ENCODE data around the gene HOXA6.
A peak's percentile ranks its signal among the peaks of the same experiment; 100 is the strongest.

HOXA6 gene

DNA sequence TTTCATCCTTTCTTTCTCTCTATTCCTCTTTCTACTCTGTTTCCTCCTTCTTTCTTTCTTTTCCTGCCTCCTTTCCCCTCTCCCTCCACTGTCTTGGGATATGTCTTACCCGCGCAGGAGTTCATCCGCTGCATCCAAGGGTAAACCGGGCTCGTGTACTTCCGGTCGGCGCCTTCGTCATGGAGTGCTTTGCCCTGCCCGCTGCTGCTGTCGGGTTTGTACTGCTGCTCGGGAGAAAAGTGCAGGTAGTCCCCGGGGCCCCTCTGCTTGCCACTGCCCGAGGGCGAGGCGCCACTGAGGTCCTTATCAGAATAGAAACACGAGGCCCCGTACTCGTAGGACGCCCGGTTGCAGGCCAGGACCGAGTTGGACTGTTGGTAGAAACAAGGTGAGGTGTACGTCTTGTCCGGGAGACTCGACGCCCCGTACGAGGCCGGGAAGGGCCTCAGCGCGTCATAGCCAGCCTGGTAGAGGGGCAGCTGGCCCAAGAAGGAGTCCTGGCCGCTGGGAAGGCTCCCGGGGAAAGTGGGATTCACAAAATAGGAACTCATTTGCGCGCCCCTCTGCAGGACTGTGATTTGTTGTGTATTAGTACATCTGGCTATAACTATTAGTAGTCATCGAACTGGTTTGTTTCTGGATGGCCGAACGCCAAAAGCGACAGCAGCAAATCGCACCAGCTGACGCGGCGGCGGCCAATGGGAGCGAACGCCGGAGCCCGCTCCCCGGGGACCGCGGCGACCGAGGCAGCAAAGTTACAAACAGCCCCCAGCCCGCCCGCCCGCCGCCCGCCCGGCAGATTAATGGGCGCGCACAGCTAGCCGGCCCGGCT lies at the start of gene HOXA6:
Gene HOXA6 (minus strand): TSS at position 576 of the 832 bp plus-strand sequence. CDS start 25 bp downstream, at position 551.
- DNase-seq, result no peak

DNA sequence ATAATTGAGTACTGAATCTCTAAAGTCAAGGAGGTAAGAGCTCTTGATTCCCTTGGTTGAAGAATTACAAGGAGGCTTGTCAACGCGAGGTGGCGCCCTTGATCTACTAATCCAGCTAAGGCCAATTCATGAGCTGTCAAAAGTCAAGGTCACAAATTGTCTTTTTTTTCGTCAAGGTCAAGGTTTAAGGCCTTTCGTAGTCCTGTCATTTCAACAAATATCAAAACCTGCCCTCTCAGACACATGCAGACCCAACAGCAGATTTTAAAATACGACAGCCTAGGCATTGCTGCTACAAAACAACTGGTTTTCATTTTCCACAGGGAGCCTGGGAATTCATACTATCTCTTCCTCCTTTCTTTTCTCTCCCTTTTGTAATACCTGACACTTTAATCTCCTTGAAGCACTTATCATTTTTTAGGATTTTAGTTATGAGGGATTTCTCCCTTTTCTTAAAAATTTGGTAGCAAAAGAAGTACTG lies 48.8 kb upstream of the HOXA6 start:
- peak; percentile 90 for DNase-seq

DNA sequence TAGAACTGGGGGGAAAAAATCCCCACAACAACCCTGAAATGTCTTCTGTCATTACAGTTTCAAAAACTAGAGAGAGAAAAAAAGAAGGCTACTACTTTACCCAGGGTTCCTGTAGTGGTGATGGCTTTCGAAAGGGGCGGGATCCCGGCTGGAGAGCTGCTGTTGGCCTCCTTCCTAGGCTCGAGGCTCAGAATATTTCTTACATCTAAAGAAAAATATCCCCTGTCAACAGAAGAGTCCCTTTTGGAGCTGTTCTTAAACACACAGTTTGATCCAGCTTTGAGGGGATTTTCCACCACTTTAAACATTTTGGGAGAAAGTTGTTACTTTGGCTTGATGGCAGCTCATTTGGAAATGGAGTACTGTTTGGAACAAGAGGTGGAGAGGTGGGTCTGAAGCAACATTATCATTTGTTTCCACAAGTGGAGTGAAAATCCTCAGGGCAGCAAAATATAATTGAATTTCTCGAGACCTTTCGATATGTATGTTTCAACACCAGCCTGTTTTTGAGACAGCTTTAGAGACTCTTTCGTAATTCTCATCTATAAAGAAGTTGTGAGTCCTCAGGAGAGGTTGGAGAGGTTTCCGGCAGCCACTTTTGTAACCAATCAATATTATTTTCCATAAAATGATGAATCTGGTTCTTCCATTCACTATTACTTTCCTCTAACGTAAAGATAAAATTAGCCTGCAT lies 47.3 kb upstream of the HOXA6 start:
- no peak for DNase-seq

DNA sequence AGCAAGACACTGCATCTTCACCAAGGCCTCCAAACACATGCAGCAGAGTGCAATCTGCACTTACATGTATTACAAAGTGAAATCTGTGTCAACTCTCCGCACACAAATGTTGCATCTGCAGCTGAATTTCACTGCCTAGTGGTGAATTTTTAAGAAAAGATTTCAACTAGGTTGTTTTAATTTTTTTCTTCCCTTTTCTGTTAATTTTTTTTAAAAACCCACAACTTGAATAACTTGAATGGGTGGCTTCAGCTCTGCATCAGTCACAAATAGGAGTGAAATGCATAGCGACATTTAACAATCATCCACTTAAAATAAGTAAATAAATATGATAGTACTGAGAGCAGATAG lies 46.4 kb upstream of the HOXA6 start:
- DNase-seq, result no peak

DNA sequence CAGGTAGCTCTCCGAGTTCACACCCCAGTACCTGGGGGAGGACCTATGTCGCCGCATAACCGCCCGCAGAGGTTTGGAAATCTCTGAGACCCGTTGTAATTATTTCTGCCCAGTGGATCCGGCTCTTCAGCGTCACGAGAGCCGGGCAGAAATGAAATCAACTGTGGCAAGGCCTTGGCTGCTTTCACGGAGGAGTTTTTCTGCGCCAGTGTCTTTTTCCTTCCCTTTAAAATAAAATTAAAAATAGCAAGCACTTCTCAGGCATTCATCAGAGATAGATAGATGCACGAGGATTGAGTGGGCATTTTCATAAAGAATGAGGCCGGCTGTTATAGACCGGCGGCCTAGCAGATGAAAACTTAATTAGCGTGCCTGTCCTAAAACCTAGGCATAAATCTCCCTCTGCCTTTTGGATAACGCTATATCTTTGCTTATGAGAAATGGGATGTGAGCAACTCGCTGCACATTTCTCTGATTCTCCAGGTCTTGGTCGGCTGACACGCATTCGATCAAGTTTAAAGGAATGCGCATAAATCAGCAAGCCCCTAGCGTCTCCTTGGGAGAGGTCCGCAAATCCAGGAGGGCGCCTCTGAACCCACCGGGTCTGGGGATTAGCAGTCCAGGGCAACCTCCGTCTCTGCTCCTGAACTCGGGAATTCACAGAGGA lies 45.9 kb upstream of the HOXA6 start:
- no peak for DNase-seq

DNA sequence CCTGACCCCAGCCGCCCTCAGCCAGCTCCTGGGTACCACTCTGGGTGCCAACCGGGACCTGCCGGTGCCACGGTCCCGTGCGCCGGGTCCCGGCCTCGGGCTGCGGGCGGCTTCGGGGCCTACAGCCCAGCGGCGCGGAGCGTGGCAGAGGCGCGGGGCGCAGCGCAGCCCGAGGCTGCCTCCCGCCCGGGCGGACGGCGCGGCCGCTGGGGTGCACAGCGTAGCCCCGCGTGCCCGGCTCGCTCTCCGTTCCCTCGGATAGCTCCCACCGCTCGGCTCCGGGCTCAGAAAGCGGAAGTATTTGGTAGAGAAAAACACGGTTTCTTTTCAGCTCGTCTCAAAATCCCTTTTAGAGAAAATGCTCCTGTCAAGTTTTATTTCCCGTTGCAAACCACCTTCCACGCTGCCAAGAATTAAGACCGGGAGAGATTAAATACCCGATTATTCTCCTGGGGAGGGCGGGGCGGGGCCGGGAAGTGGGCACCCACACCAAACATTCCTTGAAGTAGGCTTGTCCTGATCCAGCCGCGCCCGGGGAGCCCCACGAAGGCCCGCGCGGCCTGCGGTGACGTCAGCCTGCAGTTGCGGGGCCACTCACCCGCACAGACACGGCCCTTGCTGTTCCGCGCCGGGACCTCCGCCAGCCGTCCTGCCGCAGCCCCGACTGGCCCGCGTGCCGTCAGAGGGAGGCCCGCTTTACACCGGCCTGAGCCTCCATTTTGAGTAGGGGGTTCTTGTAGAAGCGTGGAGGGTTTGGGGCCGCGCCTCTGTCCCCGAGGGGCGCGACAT lies 45.2 kb upstream of the HOXA6 start:
- DNase-seq, result no peak

DNA sequence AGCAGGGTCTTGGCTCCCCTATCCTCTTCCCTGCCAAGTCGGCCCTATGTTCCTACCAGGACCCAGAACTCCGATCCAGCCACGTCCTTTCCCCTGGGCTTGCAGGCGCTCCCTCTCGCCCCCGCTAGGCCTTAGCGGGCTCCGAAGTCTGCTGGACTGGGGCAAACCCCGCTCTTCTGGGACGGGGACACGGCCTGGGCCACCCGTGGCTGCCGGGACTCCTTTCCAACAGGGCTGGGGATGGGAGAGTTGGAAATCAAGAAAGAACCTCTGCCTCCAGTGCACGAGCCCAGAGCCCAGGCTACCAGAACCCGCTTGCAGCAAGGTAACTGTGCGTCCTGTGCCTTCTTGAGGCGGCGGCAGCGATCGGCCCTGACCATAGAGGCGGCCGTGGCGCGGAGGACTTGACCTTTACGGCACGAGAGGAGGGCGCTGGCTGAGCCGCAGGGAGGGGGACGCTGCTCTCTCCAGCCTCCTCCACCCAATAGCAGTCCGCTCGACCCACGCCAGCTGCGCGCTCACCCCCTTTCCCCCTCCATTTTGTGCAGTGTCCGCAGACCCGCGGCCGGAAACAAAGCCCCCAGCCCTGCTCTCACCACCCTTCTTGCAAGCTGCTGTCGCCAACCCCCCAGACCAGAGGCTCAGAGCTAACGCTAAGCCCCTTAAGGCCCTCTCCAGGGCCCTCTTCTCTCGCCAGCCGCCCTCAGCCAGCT lies 44.4 kb upstream of the HOXA6 start:
- no peak for DNase-seq

DNA sequence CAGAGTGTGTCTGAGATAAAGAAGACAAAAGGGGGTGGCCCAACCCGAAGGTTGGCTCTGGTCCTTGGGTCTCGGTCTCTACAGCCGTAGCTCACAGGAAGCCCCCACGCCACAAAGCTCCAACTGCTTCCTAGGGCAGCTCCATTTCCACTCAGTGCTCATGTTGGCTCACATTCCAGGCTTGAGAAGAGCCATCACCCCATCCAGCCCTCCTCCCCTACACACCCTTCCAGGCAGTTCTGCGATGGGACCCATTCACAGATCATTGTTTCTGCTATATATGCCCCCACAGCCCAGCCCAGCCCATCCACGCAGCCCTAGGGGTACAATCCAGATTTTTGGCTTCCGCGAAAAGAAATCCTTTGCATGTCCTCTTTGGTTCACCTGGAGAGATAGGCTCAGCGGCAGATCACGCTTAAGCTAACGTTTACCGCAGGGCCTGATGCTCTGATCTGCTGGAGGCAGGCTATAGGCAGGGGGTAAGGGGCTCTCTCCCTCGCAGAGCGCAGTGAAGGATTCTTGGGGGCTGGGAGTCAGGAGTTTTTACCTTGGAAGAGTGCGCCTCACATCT lies 43.7 kb upstream of the HOXA6 start:
- DNase-seq, result no peak

DNA sequence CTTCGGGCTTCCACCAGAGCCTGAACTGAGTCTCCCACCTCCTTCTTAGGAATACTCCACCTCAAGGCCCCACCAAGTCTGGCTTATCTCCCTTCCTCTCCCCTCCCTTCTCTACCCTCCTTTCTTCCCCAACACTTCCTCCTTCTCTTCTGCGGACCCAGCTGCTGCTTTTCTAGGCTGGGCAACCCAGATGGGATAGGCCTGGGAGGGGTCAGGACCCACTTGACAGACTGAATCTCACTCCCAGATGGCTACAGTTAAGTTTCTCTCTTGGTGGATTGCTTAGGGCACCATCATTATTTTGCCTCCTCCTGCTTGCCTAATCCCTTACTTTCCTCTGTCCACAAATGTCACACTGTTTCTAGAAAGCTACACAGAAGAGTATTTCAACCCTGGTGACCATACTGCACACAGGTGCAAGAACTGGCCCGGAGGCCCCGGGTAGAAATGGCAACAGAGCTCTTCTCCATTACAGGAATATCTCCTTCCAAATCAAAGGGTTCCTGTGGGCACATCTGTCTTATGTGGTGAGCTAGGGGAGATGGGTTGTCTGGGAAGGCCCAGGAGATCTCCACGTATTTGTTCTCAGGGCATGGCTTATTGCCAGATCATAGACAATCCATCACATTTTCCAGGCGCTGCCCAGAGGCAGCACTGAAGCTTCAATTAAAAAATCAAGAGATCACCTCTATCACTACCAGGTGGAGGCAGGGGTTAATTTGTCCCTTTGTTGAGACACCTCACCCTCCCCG lies 42.6 kb upstream of the HOXA6 start:
- no peak for DNase-seq

DNA sequence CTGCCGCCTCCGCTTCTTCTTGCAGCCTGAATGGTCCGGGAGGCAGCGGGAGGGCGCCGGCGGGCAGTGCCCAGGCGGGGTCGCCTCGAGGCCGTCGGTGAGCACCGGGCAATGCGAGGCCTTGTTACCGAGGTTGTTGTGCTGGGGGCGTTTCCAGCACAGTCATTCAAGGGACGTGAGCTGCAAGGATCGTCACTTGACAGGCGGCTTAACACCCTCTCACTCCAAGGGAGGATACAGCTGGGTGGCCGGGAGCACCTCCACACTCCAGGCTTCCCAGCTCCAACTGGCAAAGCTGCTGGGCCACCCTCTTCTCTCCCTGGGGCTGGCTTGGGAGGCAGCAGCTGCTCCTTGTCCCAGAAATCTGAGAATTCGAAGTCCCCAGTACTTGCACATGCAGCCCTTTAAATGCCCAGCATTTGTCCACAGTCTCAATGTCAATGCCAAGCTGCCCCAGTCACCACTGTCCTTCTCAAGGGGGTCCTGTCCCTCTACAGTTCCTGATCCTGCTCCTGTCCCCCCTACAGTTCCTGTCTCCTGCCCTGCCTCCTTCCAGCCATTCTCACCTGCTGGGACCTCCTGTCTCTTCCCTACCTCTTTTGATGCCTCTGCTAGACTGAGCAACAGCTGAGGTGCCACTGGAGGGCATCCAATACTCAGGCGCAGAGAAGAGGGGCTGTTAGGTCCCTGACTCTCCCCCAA lies 41.9 kb upstream of the HOXA6 start:
- DNase-seq, result no peak

DNA sequence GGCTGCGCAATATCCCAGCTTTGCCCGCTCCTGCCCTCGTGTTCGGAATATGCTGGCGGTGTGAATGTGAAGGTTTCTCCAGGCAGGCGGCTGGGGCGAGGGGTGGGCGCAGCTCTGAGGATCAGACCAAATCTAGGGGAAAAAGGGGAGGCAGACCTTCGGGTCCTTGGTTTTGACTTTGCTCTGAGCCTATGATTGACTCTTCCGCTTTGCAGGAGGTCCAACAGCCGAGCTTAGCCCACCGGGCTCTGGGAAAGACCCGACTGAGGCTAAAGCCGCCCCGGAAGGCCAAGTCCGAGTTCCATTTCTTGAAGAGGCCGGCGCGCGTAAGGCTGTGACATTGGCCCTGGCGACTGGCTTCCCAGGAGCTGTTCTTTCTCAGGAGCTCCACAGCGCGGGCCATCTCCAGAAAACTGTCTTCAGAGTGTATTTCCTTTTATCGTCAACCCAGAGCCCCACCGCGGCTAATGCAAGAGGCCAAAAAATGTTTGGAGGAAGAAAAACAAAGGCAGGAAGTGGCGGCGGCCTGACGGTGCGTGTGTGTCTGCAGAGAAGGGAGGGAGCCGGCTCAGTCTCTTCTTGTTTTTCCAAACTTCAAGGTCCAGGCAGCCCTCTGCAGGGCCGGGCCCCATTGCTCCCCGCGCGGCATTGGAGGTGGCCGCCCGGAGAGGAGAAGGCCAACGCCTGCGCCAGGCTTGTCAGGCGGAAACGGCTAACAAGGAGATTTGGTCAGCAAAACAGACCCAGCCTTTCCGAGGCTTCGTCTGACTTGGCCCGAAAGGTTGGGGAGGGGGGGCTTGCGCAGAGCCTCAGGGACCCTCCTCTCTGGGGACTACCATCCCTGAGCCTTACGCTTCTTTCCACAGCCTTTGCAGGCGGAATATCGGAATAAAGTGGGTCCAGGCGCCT lies 41.1 kb upstream of the HOXA6 start:
- no peak for DNase-seq

DNA sequence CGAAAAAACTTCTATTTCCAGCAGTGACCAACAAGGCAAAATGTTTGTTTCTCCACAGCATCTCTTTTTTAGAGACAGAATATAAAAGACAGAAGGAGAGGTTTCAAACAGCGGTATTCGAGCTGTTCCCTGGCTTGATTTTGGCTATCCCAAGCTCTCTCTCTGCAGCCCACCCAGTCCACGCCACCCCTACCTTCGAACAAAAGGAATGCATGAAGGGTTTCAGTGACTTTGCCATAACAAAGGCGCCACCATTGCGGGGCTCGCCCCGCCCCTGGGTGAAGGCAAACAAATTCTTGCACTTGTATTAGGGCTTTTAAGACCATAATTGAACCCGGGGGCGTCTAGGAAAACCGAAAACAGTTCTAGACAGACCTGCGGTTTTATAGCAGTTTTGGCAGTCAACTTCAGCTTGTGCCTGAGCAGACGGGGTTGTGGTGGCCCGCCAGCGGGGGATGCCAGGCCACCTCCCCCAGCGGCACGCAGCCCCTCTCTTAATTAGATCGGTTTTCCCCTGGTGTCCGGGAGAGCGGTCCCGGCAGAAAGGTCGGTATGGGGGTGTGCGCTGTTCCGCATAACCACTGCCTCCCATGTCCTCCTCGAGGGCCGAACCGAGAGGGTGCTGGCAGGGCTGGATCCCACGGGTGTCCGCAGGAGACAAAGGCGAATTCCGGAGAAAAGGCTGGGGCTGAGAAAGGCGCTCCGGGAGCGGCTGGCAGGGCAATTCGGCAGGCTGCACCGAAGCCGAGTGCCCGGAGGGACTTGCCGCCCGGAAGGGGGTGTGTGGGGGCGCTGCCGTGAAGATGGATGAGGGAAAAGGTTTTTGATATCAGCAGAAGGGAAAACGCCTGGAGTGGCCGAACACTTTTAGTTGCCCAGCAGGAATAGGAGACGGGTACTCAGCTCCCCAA lies 40.2 kb upstream of the HOXA6 start:
- DNase-seq, result no peak

DNA sequence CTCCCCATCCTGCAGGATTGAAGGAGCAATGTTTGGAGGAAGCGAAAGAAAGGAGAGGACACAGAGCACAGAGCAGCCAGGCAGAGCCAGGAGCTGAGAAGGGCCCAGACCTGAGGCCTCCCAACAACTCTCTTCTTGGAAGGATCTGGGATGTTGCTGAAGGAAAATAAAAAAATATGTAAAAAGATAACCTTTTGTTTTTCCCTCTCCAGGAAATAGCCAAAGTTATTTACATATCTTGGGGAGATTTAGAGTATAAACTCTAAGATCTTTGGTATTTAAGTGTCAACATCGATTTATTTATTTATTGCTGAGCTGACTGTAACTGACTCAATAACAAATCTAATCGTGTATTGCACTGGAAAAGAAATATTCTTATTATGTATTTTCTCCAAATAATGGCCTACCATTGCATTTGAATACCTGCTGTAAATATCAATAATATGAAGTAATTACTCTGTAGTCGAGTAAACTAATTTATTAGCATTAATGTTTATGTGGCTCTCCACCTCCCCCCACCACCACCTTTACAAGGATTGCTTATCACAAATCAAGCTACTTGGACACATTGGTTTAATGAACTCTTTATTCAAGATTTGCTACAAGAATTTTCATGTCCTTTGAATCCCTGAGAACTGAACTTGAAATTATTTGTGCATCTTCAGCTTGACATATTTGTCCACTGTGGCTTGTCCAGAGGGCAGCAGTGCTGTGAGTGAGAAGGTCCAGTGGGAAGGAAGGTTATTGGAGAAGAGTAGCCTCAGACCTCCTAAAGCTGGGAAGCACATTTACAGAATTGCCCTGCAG lies 39.3 kb upstream of the HOXA6 start:
- DNase-seq, result no peak

DNA sequence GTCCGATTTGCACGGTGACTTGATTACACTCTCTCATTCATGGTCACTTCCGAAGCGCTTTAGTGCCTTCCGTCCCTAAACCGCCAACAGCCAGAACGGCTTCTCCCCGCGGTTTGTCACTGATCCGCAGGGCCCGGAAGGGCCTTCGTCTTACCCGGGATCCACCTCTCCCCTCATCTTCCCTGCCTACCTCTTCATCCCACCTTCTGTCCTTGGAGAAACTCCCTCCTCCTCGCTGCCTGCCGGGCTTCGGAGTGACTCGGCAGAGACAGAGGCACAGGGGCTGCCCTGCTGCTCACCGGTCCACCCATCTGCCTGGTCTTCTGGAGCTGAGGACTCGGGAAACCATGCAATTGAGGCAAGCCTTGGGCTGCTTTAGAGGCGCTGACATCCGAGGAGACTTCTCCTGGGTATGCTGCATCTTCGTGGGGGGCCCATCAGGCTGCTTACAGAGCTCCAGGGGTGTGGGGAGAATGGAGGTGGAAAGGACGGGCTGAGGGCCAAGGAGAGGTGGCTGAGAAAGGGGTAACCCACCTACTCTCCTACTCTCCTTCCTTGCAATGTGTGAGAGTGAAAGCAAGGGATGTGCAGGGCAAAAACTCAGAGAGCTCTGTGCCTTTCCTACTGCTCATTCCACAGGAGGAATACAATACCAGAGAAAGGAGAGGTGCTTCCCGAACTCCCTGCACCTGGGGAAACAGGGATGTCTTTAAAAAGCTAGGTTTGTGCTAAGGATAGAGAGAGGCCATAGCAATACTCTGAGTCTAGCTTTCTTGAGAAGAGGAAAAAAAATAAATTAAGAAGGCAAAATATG lies 38.5 kb upstream of the HOXA6 start:
- DNase-seq, result no peak

DNA sequence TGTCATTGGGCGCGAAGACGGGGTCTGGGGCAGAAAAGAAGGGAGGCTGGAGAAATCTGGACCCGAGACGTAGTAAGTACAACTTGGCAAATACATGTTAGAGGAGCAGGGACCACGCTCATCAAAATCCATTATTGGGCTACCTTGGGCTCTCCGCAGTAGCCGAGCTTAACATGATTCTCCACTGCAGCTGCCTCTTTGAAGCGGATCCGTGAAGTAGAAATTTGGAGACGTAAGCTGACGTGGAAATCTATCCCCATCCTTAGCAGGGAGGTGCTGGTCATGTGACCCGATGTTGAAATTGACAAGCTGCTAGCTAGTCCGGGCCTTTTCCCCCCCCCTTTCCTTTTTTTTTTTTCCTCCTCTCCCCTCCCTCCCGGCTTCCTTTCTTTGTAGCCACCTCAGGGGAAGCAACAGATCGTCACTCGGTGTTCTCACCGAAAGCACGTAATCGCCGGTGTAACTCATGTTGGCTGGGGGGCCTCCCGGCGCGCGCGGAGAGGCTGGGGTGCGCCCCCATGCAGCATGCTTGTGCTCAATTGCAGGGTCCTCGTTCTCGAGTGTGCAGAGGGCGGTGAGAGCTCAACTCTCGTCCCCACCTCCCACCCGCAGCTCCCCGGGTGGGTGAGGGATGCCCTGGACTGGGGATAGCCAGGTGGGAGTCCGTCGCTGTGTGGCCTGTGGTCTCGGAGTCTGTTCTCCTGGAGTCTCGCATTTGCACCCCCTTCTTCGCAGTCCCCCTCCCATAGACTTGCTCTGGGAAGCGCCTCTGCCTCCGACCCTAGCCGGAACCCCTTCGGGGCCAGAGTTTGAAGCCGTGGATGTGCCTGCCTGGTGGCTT lies 37.7 kb upstream of the HOXA6 start, which contains the start of gene HOXA11:
Gene HOXA11 (minus strand): TSS at position 220 of the 841 bp plus-strand sequence. CDS start 88 bp downstream, at position 132.
- DNase-seq, result no peak

Measured in stimulated activated CD4-positive, alpha-beta T cell treated with anti-CD3 and anti-CD28 coated beads, Interleukin-4, amount 100 ng/mL, for 1 hour (primary cell).